Tibial artery (tissue), 4 donors: ENCODE measurements around the gene SUPT16H.

Source experiments
- DNase-seq, 2 donors: peaks; one replicate each; pipeline ENCODE4 v3.0.0-alpha.2; 2019
- H3K27ac ChIP-seq, 2 donors: fragments of 200-600 bp; sonication (generic) in 1 of 2; 1 replicate in 1 of 2; 2 replicates in 1 of 2; pipeline ENCODE4 v1.5.1; 2018 to 2019; ENCODE audit warnings: mild to moderate bottlenecking in 1 of 2
- H3K27me3 ChIP-seq, 2 donors: fragments of 200-600 bp; sonication (generic) in 1 of 2; one replicate each; pipeline versions ENCODE4 v1.5.1 to v1.6.0; 2016 to 2019
- H3K36me3 ChIP-seq, 3 donors: fragments of 200-600 bp; sonication (generic) in 2 of 3; one replicate each; pipeline ENCODE4 v1.5.1; 2016 to 2019; ENCODE audit warnings: mild to moderate bottlenecking in 2 of 3
- H3K4me1 ChIP-seq, 4 donors: fragments of 200-600 bp; sonication (generic) in 2 of 4; 1 replicate in 3 of 4; 2 replicates in 1 of 4; pipeline ENCODE4 v1.5.1; 2016 to 2019
- H3K4me3 ChIP-seq, 2 donors: fragments of 200-600 bp; sonication (generic) in 1 of 2; 1 replicate in 1 of 2; 2 replicates in 1 of 2; pipeline ENCODE4 v1.5.1; 2018 to 2019; ENCODE audit warnings: mild to moderate bottlenecking in 2 of 2
- H3K9me3 ChIP-seq, 3 donors: fragments of 200-600 bp; sonication (generic) in 1 of 3; one replicate each; pipeline ENCODE4 v1.5.1; 2016 to 2019
- intact Hi-C: fragments of 100-400 bp; cut with DNase I; formaldehyde crosslinking; loops from one replicate; pipeline ENCODE4 v1.15.0; 2023; ENCODE audit warnings: low total_unique reads
- TF ChIP-seq, protein P1 (sequence below), 2 experiments: fragments of 200-600 bp in 1 of 2; fragments of 450-650 bp in 1 of 2; IDR thresholded peaks; one replicate each; pipeline ENCODE4 v1.5.1; 2017 to 2019; ENCODE audit warnings: antibody characterized with exemption in 2 of 2, mild to moderate bottlenecking in 1 of 2, moderate library complexity in 1 of 2

Gene SUPT16H

GRCh38 chr14:21383848-21384493 lies at the start of gene SUPT16H:
SUPT16H (minus strand) TSS chr14:21384019; CDS start chr14:21383927, 92 bp downstream.
- DNase-seq = peak; percentile 96 to 98
- Histone ChIP-seq H3K4me3 (peak within 1 kb of the TSS; percentile 68 to 78), H3K27ac (peak within 1 kb of the TSS; percentile 76 to 91), H3K27me3 (no peaks in the 10 kb centered on the region), H3K4me1 (peaks cover 0 to 30% (median 18%) of the 10 kb centered on the region in 4 donors), H3K36me3 (peaks cover 14 to 27% (median 16%) of the 10 kb centered on the region in 3 donors), H3K9me3 (no peaks in the 10 kb centered on the region)
- TF ChIP-seq, protein P1, sequence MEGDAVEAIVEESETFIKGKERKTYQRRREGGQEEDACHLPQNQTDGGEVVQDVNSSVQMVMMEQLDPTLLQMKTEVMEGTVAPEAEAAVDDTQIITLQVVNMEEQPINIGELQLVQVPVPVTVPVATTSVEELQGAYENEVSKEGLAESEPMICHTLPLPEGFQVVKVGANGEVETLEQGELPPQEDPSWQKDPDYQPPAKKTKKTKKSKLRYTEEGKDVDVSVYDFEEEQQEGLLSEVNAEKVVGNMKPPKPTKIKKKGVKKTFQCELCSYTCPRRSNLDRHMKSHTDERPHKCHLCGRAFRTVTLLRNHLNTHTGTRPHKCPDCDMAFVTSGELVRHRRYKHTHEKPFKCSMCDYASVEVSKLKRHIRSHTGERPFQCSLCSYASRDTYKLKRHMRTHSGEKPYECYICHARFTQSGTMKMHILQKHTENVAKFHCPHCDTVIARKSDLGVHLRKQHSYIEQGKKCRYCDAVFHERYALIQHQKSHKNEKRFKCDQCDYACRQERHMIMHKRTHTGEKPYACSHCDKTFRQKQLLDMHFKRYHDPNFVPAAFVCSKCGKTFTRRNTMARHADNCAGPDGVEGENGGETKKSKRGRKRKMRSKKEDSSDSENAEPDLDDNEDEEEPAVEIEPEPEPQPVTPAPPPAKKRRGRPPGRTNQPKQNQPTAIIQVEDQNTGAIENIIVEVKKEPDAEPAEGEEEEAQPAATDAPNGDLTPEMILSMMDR (IDR thresholded peaks at IDR 0.05) = peak in 1 of 2 experiments; percentile 31
- intact Hi-C loops = loop anchor here (5.0 to 10.0 kb wide), 4 partner anchors 53 to 292 kb away; no protein-coding TSS in a partner anchor

DNA sequence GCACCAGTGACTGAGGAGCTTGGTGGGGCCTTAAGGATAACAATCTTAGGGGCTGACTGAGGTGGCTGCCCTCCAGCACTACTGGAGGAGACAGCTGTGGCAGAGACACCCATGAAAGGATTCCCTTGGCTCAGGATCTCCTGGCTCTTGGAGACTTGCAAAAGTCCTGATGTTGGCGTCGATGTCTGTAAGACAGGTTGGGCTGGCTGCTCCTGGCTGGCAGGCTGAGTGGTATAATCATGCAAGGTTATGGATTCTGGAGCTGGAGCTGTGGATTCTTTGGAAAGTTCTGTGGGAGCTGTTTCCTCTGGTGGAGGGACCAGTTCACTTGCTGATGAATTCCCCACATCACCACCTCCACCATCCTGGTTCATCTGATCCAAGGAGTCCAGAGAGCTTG lies 47.3 kb upstream of the SUPT16H start:
- Histone ChIP-seq H3K36me3 (peaks cover 47 to 57% (median 55%) of the 10 kb centered on the region in 3 donors), H3K4me1 (peaks cover 0 to 17% (median 11%) of the 10 kb centered on the region in 4 donors), H3K4me3 (no peak overlapping the region), H3K27me3 (no peaks in the 10 kb centered on the region), H3K9me3 (no peaks in the 10 kb centered on the region), H3K27ac (no peak overlapping the region)
- TF ChIP-seq, protein P1 (IDR thresholded peaks at IDR 0.05) = no peak
- intact Hi-C loops = no loop called here
- DNase-seq = no peak

GRCh38 chr14:21428930-21429329 lies 45.1 kb upstream of the SUPT16H start:
- Histone ChIP-seq H3K4me1 (no peaks in the 10 kb centered on the region), H3K36me3 (peaks cover 68 to 77% (median 73%) of the 10 kb centered on the region in 3 donors), H3K4me3 (no peak overlapping the region), H3K27me3 (no peaks in the 10 kb centered on the region), H3K27ac (no peak overlapping the region), H3K9me3 (no peaks in the 10 kb centered on the region)
- DNase-seq = no peak
- TF ChIP-seq, protein P1 (IDR thresholded peaks at IDR 0.05) = no peak
- intact Hi-C loops = no loop called here

- Histone ChIP-seq H3K4me1 (no peaks in the 10 kb centered on the region), H3K4me3 (no peak overlapping the region), H3K36me3 (peaks cover 86 to 98% (median 93%) of the 10 kb centered on the region in 3 donors), H3K27ac (no peak overlapping the region), H3K9me3 (no peaks in the 10 kb centered on the region), H3K27me3 (no peaks in the 10 kb centered on the region)
- DNase-seq = no peak
- intact Hi-C loops = no loop called here
- TF ChIP-seq, protein P1 (IDR thresholded peaks at IDR 0.05) = no peak
Measured at GRCh38 chr14:21426692-21427091, 42.9 kb upstream of the SUPT16H start.

DNA sequence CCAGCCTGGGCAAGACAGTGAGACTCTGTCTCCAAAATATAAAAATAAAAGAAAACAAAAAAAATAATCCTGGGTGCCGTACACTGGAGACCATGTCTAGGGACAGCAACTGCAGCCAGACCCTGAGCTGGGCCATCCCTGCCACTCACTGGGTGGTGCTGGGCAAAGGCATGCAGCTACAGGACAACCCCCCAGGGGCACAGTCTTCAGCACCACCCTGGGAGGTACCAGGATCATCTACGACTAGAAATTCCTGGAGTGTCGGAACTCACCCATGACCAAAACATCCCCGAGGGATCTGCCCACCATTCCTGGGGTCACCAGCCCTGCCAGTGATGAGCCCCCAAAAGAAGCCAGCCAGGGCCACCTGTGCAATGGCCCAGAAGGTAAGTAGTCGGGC lies 35.7 kb upstream of the SUPT16H start:
- peaks cover 66 to 95% (median 77%) of the 10 kb centered on the region in 3 donors for H3K36me3 ChIP-seq
- DNase-seq = no peak
- no peak overlapping the region for H3K27ac ChIP-seq
- no peaks in the 10 kb centered on the region for H3K9me3 ChIP-seq
- no peak overlapping the region for H3K4me3 ChIP-seq
- no peaks in the 10 kb centered on the region for H3K4me1 ChIP-seq
- H3K27me3 ChIP-seq = no peaks in the 10 kb centered on the region
- intact Hi-C loops = no loop called here
- TF ChIP-seq, protein P1 (IDR thresholded peaks at IDR 0.05) = no peak
